ENCODE results near the gene OSMR.

OSMR gene

DNA sequence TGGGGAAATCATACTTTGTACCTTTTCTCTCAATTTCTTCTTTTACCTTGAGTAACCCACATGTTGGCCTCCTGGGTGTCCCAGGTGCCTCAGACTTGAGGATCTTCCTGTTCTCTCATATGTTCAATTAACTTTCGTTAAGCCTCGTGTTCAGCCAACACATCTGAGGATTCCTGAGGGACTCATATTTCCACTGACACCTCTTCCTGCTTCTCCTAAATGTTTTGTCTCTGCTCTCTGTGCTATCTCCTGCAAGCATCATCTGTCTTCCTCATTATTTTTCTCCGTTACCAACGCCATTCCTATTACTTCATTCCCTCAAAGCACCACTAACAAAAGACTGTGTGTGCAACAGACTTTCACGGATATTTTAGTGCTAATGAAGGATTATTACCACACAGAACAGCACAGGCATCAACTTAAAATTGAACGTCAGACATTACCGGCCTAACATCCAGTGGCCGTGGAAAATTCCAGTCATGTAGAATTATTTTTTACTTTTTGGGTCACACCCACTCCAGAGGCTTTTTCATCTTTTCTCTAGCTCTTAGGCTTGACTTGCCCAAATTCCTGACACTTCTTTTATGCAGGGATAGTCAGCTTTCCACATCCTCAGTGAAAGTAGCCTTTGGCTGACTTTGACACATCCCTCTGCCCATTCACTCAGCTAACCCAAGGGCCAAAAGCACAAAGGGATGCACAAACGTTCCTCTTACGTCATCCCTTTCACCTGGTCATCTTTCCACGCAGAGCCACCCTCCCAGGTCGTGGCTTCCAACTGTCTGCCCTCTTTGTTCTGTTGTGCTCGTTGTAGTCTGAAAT is 46.0 kb upstream of the OSMR start:
- no peak overlapping the region for H3K4me2 ChIP-seq (ENCODE audit: insufficient read depth, low read length)
- H3K79me2 ChIP-seq (ENCODE audit: insufficient read depth, low read length): no peaks in the 10 kb centered on the region
- no peaks in the 10 kb centered on the region for H3K4me1 ChIP-seq (ENCODE audit: insufficient read depth, low read length)
- H2AFZ ChIP-seq (ENCODE audit: low read depth, low read length): no peak overlapping the region
- H3K27ac ChIP-seq (ENCODE audit: low read length): no peak overlapping the region
- TF ChIP-seq EZH2 (IDR thresholded peaks at IDR 0.05; ENCODE audit: borderline replicate concordance, low read depth, low read length, severe bottlenecking): no peak
- H3K27me3 ChIP-seq (ENCODE audit: insufficient read depth, low read length, poor library complexity): peaks cover under 1% of the 10 kb centered on the region
- H3K9ac ChIP-seq (ENCODE audit: low read depth, low read length): no peak overlapping the region
- no peaks in the 10 kb centered on the region for H3K9me3 ChIP-seq (ENCODE audit: insufficient read depth, low read length, severe bottlenecking)
- DNase-seq: no peak
- no peak overlapping the region for H3K4me3 ChIP-seq (ENCODE audit: low read depth in 1 of 2, low read length in 2 of 2)
- H4K20me1 ChIP-seq (ENCODE audit: insufficient read depth, low read length): no peaks in the 10 kb centered on the region
- no peak for ATAC-seq (ENCODE audit: insufficient read depth, low read depth)
- H3K36me3 ChIP-seq (ENCODE audit: insufficient read depth, low read length): no peaks in the 10 kb centered on the region

DNA sequence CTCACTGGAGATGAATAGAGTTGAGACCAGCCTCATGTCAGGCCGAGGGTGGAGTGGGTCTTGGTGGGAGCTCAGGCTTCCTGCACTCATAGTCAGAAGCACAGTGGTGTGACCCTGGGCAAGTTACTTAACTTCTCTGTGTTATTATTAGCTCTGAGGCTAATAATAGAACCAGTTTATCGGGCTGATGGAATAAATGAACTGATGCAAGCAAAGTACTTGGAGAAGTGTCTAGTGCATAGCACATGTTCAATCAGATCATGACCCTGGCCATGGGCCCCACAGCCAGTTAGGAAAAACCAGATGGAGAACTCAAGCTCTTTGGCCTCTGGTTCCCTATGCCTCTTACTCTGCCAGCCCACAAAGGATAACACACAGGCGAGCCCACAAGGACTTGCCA is 45.3 kb upstream of the OSMR start:
- Histone ChIP-seq H3K4me1 (ENCODE audit: insufficient read depth, low read length) (no peaks in the 10 kb centered on the region), H2AFZ (ENCODE audit: low read depth, low read length) (no peak overlapping the region), H3K4me2 (ENCODE audit: insufficient read depth, low read length) (no peak overlapping the region), H3K27me3 (ENCODE audit: insufficient read depth, low read length, poor library complexity) (peaks cover 7% of the 10 kb centered on the region), H3K36me3 (ENCODE audit: insufficient read depth, low read length) (no peaks in the 10 kb centered on the region), H3K4me3 (ENCODE audit: low read depth in 1 of 2, low read length in 2 of 2) (no peak overlapping the region), H3K27ac (ENCODE audit: low read length) (no peak overlapping the region), H3K9me3 (ENCODE audit: insufficient read depth, low read length, severe bottlenecking) (no peaks in the 10 kb centered on the region), H3K9ac (ENCODE audit: low read depth, low read length) (no peak overlapping the region), H3K79me2 (ENCODE audit: insufficient read depth, low read length) (no peaks in the 10 kb centered on the region), H4K20me1 (ENCODE audit: insufficient read depth, low read length) (no peaks in the 10 kb centered on the region)
- ATAC-seq (ENCODE audit: insufficient read depth, low read depth) (no peak), DNase-seq (no peak)
- no peak for TF ChIP-seq EZH2 (IDR thresholded peaks at IDR 0.05; ENCODE audit: borderline replicate concordance, low read depth, low read length, severe bottlenecking)
- TF ChIP-seq, protein P1, sequence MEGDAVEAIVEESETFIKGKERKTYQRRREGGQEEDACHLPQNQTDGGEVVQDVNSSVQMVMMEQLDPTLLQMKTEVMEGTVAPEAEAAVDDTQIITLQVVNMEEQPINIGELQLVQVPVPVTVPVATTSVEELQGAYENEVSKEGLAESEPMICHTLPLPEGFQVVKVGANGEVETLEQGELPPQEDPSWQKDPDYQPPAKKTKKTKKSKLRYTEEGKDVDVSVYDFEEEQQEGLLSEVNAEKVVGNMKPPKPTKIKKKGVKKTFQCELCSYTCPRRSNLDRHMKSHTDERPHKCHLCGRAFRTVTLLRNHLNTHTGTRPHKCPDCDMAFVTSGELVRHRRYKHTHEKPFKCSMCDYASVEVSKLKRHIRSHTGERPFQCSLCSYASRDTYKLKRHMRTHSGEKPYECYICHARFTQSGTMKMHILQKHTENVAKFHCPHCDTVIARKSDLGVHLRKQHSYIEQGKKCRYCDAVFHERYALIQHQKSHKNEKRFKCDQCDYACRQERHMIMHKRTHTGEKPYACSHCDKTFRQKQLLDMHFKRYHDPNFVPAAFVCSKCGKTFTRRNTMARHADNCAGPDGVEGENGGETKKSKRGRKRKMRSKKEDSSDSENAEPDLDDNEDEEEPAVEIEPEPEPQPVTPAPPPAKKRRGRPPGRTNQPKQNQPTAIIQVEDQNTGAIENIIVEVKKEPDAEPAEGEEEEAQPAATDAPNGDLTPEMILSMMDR (IDR thresholded peaks at IDR 0.05; ENCODE audit: borderline replicate concordance, extremely low read depth, low read length, poor library complexity, severe bottlenecking): no peak

DNA sequence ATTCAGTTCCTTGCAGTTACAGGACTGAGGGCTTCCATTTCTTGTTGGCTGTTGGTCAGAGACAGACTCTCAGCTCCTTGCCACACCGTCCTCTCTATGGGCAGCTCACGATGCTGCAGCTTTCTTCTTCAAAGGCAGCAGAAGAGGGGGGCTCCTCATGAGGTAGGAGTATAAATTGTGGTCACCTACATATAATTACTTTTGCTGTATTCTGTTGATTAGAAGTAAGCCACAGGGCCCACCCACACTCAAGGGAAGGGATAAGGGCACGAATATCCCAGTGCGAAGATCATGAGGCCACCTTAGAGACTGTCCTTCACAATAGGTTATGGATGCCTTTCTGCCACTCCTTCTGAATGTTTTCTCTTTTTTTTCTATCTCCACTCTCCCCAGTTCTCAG is 43.7 kb upstream of the OSMR start:
- DNase-seq (no peak), ATAC-seq (ENCODE audit: insufficient read depth, low read depth) (no peak)
- no peak overlapping the region for H3K4me3 ChIP-seq (ENCODE audit: low read depth in 1 of 2, low read length in 2 of 2)
- H3K9me3 ChIP-seq (ENCODE audit: insufficient read depth, low read length, severe bottlenecking): no peaks in the 10 kb centered on the region
- H3K27me3 ChIP-seq (ENCODE audit: insufficient read depth, low read length, poor library complexity): peaks cover 11% of the 10 kb centered on the region
- no peak overlapping the region for H3K9ac ChIP-seq (ENCODE audit: low read depth, low read length)
- H2AFZ ChIP-seq (ENCODE audit: low read depth, low read length): no peak overlapping the region
- H4K20me1 ChIP-seq (ENCODE audit: insufficient read depth, low read length): no peaks in the 10 kb centered on the region
- H3K36me3 ChIP-seq (ENCODE audit: insufficient read depth, low read length): no peaks in the 10 kb centered on the region
- H3K79me2 ChIP-seq (ENCODE audit: insufficient read depth, low read length): no peaks in the 10 kb centered on the region
- no peaks in the 10 kb centered on the region for H3K4me1 ChIP-seq (ENCODE audit: insufficient read depth, low read length)
- no peak overlapping the region for H3K27ac ChIP-seq (ENCODE audit: low read length)
- H3K4me2 ChIP-seq (ENCODE audit: insufficient read depth, low read length): no peak overlapping the region
- TF ChIP-seq, protein P1 (IDR thresholded peaks at IDR 0.05; ENCODE audit: borderline replicate concordance, extremely low read depth, low read length, poor library complexity, severe bottlenecking): no peak
- no peak for TF ChIP-seq EZH2 (IDR thresholded peaks at IDR 0.05; ENCODE audit: borderline replicate concordance, low read depth, low read length, severe bottlenecking)

- H3K27me3 ChIP-seq (ENCODE audit: insufficient read depth, low read length, poor library complexity): peaks cover 15% of the 10 kb centered on the region
- H3K79me2 ChIP-seq (ENCODE audit: insufficient read depth, low read length): no peaks in the 10 kb centered on the region
These were observed 42.6 kb upstream of the OSMR start for GRCh38 chr5:38803246-38803645.

More at GRCh38 chr5:38803246-38803645, 42.6 kb upstream of the OSMR start:
- Histone ChIP-seq H4K20me1 (ENCODE audit: insufficient read depth, low read length) (no peaks in the 10 kb centered on the region), H3K4me2 (ENCODE audit: insufficient read depth, low read length) (no peak overlapping the region), H3K4me1 (ENCODE audit: insufficient read depth, low read length) (no peaks in the 10 kb centered on the region), H3K4me3 (ENCODE audit: low read depth in 1 of 2, low read length in 2 of 2) (no peak overlapping the region), H3K9ac (ENCODE audit: low read depth, low read length) (no peak overlapping the region), H3K36me3 (ENCODE audit: insufficient read depth, low read length) (no peaks in the 10 kb centered on the region), H2AFZ (ENCODE audit: low read depth, low read length) (no peak overlapping the region), H3K9me3 (ENCODE audit: insufficient read depth, low read length, severe bottlenecking) (no peaks in the 10 kb centered on the region), H3K27ac (ENCODE audit: low read length) (no peak overlapping the region)
- DNase-seq: no peak
- ATAC-seq (ENCODE audit: insufficient read depth, low read depth): no peak
- TF ChIP-seq EZH2 (IDR thresholded peaks at IDR 0.05; ENCODE audit: borderline replicate concordance, low read depth, low read length, severe bottlenecking): no peak
- TF ChIP-seq, protein P1 (IDR thresholded peaks at IDR 0.05; ENCODE audit: borderline replicate concordance, extremely low read depth, low read length, poor library complexity, severe bottlenecking): no peak

All from DND-41 (cell line).